ENCODE data around the gene AGBL5.
"Not testable (repeated sequence)": the region's sequence is repeated elsewhere in the genome, so short reads cannot be mapped to it uniquely, and the experiment has no call there.

AGBL5 gene

DNA sequence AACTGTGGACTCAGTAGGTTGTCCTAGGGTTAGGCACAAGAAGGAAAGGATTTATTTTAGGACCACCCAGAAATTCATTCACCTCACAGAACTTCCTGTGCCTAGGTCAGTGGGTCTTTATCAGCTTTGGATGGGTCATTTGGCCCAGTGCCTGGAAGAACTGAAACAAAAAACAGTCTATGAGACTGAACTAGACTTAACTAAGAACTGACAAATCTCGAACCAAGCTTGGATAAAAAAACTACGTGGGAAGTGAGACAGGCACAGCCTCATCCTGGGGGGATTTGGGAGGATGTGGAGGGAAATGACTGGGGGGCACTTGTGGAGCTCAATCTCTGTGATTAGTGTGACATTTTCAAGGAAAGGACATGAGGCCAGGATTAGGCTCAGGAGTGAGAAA is 22.3 kb downstream of the AGBL5 start:
- TF ChIP-seq, protein P1, sequence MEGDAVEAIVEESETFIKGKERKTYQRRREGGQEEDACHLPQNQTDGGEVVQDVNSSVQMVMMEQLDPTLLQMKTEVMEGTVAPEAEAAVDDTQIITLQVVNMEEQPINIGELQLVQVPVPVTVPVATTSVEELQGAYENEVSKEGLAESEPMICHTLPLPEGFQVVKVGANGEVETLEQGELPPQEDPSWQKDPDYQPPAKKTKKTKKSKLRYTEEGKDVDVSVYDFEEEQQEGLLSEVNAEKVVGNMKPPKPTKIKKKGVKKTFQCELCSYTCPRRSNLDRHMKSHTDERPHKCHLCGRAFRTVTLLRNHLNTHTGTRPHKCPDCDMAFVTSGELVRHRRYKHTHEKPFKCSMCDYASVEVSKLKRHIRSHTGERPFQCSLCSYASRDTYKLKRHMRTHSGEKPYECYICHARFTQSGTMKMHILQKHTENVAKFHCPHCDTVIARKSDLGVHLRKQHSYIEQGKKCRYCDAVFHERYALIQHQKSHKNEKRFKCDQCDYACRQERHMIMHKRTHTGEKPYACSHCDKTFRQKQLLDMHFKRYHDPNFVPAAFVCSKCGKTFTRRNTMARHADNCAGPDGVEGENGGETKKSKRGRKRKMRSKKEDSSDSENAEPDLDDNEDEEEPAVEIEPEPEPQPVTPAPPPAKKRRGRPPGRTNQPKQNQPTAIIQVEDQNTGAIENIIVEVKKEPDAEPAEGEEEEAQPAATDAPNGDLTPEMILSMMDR (conservative IDR thresholded peaks at IDR 0.05): no peak
- H3K27ac ChIP-seq: no peak overlapping the region

DNA sequence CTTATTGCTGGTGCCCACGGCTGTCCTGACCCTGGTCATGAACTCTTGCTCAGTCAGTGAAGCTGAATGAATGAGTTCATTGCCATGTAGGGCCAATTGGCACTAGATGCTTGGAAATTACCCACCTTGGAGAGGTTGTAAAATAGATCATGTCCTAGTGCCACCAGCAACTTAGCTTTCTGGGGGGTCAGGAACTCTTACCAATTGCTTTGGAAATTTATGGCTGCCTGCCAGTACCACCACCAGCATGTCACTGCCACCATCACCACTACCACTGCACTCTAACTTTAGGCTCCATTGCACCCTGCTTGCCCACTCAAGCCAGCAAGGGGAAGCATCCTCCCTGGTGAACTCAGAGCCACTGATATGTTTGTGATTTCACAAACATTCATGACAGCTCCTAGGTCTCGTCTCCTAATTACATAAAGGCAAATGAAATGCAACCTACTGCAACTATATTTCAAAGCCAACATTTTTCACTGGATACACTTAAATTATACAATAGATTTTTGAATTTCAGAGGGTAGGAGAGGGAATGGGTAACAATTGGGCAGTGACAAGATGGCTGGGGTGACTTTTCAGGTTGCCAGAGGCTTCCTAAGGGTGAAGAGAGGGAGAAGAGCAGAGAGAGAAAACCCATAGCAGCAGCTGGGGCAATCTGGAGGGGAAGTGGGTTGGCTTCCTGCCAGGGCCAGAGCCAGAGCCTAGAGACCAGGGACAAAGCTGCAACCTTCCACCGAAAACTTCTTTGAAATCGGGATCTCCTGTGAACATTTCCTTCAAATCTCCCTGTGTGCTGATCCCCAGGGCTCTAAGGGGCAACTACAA is 23.5 kb downstream of the AGBL5 start:
- TF ChIP-seq, protein P1 (conservative IDR thresholded peaks at IDR 0.05): no peak
- no peak overlapping the region for H3K27ac ChIP-seq

DNA sequence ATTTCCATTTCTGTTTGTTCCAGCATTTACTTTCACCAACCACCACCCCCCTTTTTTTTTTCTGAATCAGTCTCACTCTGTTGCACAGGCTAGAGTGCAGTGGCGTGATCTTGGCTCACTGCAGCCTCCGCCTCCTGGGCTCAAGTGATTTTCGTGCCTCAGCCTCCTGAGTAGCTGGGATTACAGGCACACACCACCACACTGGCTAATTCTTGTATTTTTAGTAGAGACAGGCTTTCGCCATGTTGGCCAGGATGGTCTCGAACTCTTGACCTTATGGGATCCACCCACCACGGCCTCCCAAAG is 24.1 kb downstream of the AGBL5 start:
- H3K27ac ChIP-seq: not testable (repeated sequence)

DNA sequence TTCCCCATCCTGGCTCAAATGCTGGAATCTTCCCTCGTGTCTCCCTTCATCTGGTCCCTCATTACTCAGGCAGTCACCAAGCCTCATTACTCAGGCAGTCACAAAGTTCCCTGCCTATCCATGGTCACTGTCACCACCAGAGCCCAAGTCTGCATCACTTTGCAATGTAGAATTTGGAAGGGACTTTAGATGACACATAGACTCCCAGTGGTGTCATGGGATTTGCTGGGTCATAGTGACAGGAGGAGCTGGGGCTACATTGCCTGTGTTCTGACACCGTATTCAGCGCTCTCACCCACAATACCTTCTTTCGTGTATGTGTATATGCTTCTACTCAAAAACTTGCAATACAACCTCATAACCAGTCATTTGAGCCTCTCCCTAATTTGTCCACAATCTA is 24.9 kb downstream of the AGBL5 start:
- TF ChIP-seq, protein P1 (conservative IDR thresholded peaks at IDR 0.05): no peak
- no peak overlapping the region for H3K27ac ChIP-seq

DNA sequence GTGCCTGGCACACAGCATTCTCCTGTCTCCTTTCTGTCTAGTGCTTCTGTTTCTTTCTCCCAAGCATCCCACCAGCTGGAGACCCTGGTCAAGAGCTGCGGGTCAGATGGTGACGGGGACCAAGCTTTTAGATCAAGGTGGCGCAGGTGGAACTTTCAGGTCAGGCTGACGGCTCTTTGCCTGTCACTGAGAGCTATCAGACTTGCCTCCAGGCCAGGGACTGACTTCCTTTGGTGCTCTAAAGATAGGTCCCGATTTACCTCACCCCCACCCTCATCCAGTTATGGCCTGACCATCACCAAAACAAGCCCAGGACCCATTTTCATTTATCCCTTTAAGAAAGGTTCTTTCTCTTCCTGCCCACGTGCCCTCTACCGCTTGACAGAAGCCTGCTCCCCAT is 25.8 kb downstream of the AGBL5 start:
- no peak overlapping the region for H3K27ac ChIP-seq
- TF ChIP-seq, protein P1 (conservative IDR thresholded peaks at IDR 0.05): no peak

DNA sequence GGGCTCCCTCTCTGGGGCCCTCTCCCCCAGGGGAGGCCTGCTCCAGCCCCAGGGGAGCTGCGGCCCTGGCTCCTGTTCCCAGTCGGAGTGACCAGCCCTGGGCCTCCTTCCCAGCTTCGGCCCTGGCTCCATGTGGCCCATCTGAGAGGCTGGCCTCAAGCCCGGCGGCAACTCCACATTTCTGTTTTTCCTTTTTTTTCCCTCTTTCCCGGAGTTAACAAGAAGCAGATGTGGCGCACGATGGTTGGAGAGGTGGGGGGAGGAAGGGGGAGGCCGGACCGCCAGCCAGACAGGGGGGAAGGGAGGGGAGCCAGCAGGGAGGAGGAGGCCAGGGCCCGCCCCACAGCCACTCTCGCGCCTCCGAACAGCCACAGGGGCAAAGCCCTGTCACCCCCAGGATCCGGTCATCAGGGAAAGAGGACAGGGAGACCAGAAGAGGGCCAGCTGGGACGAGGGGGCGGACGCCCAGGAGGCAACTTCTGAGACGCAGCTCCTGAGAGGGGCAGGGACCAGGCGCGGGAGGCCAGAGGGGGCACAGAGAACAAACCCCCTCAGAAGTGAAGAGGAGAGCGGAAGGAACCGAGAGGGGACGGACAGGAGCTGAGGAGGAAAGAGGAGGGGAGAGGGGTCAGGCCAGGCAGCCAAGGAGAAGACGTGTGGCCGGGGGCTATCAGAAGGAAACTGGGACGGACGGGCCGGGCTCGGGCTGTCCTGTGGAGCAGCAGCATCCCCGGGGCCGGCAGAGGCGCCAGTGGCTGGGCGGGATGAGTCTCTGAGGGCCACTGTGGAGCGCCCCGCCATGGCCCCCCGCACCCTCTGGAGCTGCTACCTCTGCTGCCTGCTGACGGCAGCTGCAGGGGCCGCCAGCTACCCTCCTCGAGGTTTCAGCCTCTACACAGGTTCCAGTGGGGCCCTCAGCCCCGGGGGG is 27.1 kb downstream of the AGBL5 start, which contains the start of gene EMILIN1:
TSS of gene EMILIN1 (plus strand) at position 349 of the 928 bp plus-strand sequence. CDS start at position 800, 451 bp downstream.
- TF ChIP-seq, protein P1 (conservative IDR thresholded peaks at IDR 0.05): no peak
- no peak within 1 kb of the TSS for H3K27ac ChIP-seq

DNA sequence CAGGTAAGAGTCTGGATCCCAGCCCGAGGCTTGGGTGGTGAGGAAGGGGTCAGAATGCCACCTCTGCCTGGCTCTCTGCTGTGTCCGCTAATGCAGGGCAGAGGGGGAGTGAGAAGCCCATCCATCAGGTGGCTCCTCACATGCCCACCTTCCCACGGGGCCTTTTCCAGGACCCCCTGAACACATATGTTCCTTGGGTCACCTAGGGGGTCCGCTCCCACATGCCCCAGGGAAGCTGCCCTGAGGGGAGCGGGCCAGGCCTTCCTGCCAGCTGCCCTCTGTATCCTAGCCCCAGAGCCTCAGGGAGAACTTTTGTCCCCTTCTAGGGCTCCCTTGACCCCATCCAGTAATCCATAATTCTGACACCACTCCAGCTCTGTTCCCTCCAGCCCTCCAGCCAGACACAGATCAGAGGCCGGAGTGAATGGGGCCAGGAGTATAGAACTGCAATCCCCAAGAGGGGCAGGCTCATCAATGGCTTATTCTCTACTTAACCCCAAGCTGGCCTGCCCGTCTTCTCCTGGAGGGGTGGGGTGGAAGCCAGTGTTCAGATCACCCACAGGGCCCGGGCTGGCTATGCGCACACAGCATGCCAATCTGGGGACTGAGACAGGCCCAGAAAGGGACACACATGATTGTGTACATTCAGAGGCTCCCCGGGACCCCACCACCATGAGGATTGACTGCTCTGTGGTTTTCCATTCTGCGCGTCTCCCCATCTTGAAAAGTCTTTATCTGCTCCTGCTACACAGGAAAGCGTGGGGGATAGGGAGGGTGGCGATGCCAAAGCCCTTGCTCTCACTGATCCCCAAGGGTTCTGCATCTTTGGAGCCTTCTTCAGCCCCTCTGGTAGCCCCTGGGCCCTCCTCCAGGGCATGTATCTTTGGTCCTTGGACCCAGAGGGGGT is 28.0 kb downstream of the AGBL5 start:
- H3K27ac ChIP-seq: no peak overlapping the region
- TF ChIP-seq, protein P1 (conservative IDR thresholded peaks at IDR 0.05): no peak
